CD4-positive, alpha-beta T cell treated with Interleukin-6 for 4 hours (primary cell): ENCODE measurements around the gene WBP4.
A peak's percentile ranks its signal among the peaks of the same experiment; 100 is the strongest.
"Not testable (repeated sequence)": the region's sequence is repeated elsewhere in the genome, so short reads cannot be mapped to it uniquely, and the experiment has no call there.

ENCODE experiments used
- DNase-seq: peaks from one replicate; pipeline ENCODE4 v3.0.0-alpha.2; 2020; ENCODE audit warnings: mixed read lengths

WBP4 gene, protein sequence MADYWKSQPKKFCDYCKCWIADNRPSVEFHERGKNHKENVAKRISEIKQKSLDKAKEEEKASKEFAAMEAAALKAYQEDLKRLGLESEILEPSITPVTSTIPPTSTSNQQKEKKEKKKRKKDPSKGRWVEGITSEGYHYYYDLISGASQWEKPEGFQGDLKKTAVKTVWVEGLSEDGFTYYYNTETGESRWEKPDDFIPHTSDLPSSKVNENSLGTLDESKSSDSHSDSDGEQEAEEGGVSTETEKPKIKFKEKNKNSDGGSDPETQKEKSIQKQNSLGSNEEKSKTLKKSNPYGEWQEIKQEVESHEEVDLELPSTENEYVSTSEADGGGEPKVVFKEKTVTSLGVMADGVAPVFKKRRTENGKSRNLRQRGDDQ

DNA sequence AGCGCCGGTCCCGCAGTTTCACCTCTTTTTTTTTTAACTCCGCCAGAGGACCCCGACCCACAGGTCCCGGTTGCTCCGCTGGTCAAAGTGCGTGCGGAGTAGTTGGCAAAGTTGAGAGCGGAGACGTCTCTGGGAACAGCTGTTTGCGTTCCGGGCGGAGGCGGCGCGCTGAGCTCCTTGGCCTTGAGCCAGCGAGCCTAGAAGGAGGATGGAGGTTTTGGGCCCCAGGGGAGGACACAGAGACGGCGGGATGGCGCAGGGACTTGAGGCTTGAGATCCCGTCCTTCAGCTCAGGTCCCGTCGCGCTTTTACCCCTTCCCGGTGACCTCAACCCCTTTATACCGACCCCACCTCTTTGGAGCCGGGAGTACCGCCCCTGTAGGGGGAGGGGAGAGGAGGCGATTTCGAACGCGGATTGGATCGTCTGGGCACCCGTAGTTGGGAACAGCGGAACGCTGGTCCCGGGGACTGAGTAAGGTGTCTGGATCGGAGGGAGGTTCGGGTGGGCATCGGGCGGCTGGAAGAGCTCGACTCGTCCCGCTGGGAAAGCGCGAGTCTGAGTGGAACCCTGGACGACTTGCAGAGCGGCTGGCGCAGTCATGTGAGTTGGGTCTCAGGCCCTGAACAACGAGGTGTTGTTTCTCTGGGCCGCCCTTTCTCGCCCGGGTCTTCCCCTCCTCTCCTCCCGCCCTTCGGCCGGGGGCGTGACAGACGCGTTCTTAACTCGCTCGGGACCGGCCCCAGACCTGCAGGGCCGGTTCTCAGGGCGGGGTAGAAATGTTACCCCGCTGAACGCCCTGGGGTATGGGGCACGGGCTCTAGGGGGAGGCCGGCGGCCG is at the start of gene WBP4:
Gene WBP4 (plus strand): TSS at position 435 of the 839 bp plus-strand sequence. CDS start 165 bp downstream, at position 600.
- DNase-seq: peak; percentile 87

DNA sequence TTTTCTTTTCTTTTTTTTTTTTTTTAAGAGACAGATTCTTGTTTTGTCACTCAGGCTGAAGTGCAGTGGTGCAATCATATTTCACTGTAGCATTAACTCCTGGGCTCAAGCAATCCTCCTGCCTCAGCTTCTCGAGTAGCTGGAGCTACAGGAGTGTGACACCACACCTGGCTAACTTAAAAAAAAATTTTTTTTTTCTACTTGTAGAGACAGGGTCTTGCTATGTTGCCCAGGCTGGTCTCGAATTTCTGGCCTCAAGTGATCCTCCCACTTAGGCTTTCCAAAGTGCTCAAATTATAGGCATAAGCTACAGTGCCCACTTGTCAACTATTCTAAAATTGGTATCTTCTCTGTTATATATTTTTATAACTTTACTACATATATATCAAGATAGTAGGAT is 48.8 kb upstream of the WBP4 start:
- no peak for DNase-seq

DNA sequence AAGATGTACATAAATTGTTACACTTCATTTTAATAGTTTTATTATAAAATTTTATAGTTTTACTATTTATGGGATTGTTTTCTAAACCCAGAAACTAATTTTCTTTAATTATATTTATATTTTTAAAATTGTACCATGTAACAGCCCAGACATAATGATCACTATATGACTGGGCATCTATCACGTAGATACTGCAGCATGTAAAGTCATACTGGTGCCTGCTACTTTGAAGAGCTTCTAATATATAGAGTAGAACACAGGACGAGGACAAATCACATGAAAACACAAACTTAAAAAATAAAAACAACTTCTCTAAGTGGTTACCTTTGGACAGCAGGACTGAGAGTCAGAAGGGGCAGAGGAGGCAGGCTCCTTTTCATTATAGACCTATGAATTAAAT is 47.5 kb upstream of the WBP4 start:
- DNase-seq: no peak

DNA sequence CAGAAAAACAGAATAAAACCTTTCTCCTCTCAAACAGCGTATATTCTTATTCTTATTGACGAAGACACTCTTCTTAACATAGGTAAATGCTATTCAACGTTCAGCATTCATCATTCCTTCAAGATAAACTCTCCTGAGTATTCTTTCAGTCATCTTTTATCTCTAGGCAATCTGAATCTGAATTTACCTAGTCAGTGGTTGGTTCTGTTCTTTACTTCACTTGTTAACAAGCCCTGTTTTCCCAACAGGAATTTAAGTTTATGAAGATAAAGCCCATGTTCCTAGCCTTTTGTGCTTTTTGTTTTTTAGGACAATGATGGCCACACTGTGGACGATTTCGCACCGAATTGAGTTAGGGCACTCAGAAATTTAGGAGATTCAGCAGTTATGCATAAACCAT is 45.4 kb upstream of the WBP4 start:
- no peak for DNase-seq

DNA sequence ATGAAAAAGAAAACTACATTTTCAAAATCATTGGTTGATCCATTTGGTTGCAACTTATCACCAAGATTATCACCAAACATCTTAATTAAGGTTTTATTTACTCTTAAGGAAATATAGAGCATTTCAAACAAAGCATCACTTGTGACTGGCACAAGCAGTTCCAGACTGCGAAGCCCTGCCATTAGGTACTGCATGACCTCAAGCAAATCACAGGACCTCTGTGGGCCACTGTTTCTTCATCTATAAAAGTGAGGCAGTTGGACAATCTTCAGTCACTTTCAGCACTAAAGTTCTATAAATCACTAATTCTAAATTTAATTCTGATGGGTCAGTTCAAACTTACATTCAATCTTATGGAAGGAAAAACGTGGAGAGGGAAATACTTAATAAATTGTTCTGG is 44.1 kb upstream of the WBP4 start:
- peak; percentile 39 for DNase-seq

DNA sequence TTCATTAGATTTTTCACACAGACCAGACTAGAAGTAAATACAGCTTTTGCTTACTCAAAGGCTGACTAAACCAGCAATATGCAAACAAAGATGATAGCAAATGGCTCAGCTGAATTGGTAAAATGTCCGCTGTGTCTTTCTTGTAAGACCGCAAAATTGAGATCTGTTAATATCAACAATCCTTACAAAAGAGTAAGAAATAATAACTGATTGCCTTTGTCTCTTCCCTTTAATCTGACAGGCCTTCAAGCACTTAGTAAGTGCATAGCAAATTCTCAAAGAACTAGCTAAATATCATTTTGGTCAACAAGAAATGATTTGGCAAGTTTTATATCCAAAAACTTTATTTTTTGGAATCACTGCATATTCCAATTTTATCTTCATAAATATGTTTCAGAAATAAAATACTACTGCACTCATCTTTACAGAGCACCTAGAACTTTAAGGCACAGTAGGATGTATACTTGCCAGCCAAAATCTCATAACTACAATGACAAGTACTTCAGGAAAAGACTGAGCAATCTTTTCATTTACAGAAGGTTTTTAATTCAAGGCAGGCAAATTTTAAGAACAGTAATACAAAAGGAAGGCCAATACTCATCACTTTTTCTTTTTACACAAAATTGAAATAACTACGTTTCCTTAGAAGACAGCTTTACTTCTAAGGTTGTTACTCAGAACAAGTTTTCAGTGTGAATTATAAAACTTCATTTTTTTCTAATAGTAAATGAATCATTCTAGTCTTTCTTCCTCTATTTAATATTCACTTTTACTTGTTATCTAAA is 43.3 kb upstream of the WBP4 start:
- no peak for DNase-seq

DNA sequence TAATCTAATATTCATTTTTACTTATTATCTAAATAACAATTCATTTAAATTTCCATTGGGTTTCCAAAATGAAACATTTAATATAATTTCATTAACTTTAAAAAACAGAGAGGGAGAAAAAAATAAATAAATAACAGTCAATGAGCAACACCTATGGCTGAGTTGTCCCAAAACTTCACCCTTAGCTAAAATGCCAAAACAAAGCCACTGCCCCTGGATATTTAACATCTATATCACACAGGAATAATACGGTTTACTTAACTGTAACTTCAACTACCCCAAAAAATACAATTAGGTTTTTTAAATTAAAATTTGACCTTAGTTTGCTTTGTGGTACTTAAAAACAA is 42.7 kb upstream of the WBP4 start:
- DNase-seq: no peak

DNA sequence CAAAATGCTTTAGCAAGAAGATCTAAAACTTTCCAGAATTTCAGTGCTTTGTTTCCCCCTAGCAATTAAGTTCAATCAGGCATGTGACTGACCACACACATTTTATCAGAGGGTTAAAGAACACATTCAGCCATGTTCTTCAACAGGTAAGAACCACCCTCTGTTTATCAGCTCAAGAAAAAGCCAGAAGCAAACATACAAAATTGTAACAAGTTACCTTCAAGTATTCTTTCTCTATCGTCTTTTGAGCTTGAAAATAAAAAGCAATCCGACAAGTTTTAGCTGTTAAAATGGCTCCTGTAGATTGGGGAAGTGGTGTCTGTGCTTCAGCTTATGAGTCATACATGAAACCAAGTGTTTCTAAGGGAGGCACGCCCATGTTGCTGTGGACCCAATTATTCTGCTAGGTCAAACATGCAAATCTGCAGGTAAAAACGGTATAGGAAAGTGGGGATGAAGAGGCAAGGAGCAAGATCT is 42.3 kb upstream of the WBP4 start, which contains the start of gene ELF1:
Gene ELF1 (minus strand): TSS at position 306 of the 477 bp plus-strand sequence. CDS start 37,262 bp downstream, outside the sequence.
- peak; percentile 72 for DNase-seq

DNA sequence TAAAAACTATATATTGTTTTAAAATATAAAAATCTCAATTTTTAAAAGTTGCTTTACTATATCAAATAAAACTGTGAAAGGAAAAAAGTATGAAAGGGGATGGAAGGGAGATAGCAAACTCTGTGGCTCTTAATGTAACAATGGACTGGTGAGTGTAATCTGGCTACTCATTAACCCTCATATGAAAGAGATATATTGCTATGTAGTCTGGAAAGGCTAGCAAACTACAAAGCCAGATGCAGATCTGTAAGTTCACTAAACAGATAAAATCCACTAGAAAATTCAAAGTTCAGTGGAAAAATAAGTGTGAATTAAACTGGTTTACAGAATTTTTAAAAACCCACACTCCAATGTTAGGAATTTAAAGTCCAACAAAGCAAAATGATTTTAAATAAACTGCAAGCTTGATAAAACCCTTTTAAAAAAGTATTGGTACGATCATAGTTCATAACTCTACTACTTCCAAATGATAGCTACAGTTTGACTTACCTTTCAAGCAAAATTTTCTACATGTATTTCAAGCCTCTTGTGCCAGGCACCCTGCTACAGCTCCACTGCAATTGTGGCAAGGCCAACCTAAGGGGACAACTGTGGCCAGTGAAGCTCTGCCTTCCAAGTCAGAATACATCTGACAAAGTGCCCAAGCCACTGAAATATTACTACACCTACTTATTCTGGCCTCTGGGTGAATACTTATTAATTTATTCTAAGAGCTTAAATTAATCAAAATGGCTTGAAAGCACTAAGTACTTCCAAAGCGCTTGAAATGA is 41.5 kb upstream of the WBP4 start:
- no peak for DNase-seq

DNA sequence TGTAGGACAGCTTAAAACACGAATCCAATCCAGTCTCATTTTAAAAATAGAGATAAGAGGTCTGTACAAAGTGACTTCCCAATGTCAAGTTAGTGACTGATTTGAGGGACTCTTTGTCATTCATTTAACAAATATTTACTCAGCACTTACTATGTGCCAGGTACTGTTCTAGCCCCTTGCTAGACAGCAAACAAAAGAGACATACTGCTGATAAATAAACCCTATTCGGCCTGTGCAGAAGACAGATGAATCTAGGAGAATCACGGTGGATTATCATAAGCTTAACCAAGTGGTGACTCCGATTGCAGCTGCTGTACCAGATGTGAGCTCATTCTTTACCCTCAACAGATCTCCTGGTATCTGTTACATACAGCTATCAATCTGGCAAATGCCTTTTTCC is 35.8 kb upstream of the WBP4 start:
- DNase-seq: no peak

DNA sequence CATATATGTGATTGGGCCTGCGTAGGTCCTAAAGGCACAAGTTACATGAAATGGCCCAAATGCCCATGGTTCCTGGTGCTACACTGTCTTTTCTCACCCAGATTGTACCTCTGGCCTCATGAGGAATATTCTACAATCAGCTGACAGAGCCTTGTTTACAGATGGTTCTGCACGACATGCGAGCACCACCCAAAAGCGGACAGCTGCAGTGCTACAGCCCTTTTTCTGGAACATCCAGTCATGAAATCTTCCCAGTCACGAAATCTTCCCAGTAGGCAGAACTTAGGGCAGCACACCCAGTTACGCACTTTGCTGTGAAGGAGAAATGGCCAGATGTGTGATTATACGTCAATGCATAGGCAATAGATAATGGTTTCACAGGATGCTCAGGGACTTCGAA is 34.5 kb upstream of the WBP4 start:
- DNase-seq: no peak

DNA sequence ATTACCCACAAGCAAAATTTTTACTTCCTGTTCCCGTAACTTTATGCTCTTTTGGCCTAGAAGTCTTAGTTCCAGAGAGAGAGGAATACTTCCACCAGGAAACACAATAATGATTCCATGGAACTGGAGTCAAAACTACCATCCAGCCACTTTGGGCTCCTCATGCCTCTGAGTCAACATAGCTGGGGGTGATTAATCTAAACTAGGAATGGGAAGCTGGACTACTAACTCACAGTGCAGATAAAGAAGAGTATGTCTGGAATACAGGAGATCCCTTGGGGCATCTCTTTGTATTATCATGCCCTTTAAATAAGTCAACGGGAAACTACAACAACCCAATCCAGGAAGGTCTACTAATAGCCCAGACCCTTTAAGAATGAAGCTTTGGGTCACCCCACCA is 33.3 kb upstream of the WBP4 start:
- no peak for DNase-seq

DNA sequence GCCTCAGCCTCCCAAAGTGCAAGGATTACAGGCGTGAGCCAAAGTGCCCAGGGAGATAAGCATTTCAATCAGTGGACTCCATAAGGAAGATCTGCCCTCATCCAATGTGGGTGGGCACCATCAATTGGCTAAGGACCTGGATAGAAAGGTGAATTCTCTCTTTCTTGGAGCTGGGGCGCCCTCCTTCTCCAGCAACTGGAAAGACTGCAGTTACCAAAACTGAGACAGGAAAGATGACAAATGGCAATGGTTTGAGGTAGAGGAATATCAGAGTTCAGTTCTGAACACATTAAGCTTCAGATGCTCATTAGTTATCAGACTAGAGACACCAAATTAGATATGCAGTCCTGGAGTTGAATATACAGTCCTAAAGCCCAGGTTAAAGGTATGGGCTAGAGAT is 31.7 kb upstream of the WBP4 start:
- peak; percentile 45 for DNase-seq

DNA sequence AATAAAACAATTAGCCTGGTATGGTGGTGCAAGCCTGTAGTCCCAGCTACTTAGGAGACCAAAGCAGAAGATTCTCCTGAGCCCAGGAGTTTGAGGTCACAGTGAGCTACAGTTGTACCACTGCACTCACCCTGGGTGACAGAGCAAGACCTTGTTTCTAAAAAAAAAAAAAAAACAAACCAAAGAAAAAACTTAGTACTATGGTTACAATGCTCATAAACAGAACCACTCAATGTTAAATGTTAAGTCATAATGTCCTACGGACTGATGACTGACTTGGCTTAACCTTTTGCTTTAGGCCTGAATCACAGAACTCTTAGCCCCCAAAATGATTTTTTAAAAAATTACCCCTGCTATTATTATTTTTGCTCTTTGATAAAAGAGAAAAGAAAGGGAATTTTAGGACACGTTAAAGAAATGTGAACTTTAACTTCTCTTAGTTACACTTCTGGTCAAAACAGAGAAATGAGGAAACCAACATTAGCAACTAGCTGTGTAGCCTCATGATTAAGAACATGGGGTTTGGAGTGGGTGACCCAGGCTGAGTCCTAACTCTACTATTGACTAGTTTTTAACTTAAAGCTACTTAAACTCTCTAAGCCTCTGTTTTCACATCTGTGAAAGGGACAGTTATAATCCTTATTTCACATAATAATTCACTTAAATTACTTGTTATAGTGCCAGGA is 28.5 kb upstream of the WBP4 start:
- no peak for DNase-seq

DNA sequence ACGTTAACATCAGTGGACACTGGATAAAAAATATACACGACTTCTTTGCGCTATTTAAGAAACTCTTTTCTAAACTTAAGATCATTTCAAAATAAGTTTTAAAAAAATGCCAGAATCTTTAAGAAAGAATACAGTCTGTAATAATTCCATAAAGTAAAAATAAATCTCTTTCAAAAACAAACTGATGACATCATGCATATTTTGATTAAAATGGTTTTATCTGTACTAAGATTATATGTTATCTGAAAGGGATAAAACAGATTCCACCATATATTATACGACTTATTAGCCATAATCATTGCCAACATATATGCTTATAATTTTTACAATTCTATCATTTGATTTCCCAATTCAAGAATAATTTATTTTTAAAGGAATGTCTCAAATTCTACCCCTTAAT is 26.9 kb upstream of the WBP4 start:
- no peak for DNase-seq

DNA sequence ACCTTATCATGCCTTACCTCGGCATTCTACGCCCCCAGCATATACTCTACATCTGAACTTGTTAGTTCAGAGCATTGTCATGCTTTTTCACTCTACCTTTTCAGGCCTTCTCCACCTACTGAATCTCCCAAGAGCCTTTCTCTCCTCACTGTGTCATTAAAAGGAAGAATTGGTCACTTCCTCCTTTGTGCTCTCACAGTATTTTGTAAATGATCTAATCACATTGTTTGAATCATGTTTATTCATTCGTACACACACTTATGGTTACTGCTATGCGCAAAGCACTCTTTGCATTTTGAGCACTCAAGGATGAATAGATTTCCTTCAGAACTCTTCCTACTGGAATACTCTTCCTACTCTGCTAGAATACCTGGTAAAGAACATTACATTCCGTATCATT is 26.4 kb upstream of the WBP4 start:
- no peak for DNase-seq

DNA sequence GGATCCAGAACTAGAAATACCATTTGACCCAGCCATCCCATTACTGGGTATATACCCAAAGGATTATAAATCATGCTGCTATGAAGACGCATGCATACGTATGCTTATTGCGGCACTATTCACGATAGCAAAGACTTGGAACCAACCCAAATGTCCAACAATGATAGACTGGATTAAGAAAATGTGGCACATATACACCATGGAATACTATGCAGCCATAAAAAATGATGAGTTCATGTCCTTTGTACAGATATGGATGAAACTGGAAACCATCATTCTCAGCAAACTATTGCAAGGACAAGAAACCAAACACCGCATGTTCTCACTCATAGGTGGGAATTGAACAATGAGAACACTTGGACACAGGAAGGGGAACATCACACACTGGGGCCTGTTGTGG is 24.8 kb upstream of the WBP4 start:
- not testable (repeated sequence) for DNase-seq

DNA sequence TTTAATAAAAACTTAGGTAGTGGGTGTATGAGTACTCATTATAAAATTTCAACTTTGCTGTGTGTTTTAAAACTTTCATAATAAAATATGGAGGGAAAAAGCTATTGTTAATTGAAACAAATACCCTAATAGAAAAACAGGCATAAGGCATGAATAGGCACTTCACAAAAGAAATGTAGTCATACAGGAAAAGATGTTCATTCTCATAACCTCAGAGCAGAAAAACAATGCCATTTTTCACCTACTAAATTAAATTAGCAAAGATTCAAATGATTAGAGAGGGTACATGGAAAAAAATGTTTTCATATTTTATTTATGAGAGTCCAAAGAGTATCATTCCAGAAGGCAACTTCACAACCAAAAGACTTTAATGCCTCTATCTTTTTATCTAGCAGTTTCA is 21.6 kb upstream of the WBP4 start:
- no peak for DNase-seq

DNA sequence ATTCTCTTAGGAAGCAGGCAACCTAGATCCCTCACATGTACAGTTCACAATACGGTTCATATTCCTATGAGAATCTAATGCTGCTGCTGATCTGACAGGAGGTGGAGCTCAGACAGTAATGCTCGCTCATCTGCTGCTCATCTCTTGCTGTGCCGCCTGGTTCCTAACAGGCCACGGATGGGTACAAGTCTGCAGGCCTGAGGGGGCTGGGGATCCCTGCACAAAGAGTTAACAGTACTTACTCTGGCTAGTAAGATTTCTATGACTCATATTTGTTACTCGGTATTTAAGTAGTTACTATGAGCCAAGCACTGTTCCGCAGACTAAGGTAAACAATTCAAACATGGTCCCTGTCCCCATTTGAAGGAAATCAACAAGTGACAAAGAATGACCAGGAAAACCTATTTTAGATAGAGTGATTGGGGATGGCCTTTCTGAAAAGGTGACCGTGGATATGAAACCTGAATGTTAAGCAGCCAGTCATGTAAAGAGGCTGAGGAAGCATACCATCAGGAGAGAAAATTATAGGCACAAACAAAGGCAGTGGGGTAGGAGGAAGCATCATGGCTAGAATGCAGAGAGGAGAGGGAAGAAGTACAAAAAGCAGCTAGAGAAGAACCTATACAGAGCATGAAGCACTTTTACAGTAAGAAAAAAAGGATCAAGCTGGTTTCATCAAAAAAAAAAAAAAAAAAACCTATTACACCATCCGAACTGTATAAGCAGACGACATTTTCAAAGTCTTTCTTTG is 20.6 kb upstream of the WBP4 start:
- DNase-seq: no peak

DNA sequence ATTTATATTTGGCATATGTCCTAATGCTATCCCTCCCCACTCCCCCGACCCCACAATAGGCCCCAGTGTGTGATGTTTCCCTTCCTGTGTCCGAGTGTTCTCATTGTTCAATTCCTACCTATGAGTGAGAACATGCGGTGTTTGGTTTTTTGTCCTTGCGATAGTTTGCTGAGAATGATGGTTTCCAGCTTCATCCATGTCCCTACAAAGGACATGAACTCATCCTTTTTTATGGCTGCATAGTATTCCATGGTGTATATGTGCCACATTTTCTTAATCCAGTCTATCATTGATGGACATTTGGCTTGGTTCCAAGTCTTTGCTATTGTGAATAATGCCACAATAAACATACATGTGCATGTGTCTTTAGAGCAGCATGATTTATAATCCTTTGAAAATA is 18.9 kb upstream of the WBP4 start:
- not testable (repeated sequence) for DNase-seq

DNA sequence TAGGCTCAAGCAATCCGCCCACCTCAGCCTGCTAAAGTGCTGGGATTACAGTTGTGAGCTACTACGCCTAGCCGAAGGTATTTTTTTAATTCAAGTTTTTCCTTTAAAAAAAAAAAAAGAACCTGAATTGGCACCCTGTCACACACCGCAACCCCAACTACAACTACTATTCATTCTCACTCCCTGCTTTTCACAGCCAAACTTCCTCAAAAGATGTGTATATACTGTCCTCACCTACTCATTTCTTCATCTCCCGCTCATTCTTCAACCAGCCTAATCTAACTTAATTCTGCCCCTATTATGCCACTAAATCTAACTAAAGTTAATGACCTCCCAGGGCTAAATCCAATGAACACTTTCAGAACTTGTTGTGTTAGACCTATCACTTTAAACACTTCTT is 12.7 kb upstream of the WBP4 start:
- DNase-seq: no peak
